Superior temporal gyrus (tissue), 1 donor: ENCODE results near the gene ACACB.

Experiments
- DNase-seq: peaks from one replicate; pipeline ENCODE4 v3.0.0-alpha.2; 2016; ENCODE audit errors: extremely low spot score

Gene ACACB

DNA sequence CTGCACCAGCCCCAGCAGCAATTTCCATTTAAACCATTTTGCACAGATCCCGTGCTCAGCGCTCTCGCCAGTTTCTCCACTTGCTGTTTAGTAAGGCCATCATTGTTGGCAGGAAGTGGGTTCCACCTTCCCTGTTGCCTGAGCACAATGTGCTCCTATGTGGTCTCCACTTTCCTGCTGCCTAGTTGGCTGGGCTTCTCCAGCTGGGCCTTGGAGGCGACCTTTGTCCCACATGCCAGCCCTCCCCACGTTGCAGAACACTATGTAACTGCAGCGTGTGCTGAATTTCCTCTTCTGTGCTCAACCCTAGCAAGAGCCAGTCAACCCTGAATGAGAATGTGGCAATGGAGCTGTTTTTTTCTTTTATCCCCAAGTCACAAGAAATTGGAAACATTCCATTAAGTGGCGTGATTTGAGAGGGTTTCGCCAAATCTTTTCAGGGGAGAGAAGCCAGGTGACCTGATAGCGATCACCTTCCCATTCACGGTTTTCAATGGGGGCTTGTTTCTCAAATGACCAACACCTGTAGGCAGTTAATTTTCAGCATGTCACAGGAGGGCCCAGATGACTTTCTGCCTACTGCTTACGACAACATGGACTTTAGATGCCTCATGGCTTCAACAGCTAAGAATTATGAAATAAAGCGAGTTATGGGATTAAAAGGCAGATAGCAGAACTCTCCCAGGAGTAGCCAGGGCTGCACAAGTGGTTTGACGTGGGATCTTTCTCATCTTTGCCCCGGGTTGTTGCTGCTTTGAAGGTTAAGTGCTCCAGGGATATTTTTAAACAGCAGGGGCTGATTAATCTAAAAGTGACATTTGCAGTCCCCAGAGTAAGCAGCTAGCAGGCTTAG lies at the start of gene ACACB:
Gene ACACB (plus strand): TSS at position 830 of the 853 bp plus-strand sequence. CDS start 22,819 bp downstream, outside the sequence.
- DNase-seq: peak; percentile 75

DNA sequence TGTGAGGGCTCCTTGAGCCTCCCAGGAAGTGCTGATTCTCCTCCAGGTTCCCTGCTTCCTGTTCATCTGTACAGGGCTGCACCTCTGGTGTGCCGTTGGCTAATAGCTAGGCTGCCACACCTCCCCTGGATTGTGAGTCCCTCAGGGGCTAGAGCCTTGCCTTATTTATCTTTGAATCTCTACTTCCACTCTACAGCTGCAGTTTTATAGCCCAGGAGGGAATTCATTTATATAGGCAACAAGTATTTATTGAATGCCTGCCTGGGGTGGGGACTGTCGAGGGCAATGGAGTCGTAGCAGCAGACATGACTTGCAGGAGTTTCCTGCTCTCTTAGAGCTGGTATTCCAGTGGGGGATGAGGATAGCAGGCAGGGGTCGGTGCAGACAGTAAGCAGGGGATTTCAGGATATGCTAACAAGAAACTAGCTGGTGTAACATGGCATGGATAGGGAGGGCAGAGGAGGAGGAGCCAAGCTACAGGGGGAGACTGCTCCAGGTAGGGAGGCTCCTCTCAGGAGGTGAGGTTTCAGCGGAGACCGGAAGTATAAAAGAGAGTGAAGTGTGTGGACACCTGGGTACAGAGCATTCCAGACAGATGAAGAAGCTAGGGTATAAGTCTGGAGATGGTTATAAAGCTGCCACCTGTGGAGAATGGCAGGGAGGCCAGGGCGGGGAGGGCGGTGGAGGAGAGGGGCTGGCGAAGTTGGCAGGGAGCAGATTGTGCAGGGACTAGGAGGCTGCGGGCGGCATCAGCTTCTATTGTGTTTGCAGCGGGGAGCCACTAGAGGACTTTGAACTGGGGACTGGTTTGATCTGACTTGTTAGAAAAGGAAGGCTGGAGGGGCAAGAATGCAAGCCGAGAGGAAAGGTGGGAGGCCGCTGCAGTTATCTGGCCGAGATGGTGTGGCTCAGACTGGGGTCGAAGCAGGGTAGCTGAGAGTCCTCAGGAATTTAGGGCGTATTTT lies 46.8 kb upstream of the ACACB start:
- DNase-seq: no peak

DNA sequence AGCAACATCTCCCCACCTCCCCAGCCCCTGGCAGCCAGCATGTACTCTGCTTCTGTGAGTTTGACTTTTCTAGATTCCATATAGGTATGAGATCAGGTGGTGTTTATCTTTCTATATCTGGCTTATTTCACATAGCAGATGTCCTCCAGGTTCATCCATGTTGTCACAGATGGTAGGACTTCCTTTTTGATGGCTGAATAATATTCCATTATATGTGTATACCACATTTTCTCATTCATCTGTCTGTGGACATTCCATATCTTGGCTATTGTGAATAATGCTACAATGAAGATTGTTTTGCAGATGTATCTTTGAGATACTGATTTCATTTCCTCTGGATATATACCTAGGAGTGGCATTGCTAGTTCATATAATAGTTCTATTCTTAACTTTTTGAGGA lies 41.5 kb upstream of the ACACB start:
- no peak for DNase-seq

DNA sequence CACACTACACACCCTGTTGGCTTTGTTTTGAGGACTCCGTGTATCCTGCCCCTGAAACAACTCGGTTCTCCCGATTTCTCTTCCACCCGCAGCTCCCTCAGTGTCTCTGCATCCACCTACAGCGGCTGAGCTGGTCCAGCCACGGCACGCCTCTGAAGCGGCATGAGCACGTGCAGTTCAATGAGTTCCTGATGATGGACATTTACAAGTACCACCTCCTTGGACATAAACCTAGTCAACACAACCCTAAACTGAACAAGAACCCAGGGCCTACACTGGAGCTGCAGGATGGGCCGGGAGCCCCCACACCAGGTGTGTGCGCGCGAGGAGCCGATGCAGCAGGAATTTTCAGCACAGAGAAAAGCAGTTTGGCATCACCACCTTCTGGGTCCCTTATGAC lies 33.6 kb upstream of the ACACB start:
- DNase-seq: peak; percentile 41

DNA sequence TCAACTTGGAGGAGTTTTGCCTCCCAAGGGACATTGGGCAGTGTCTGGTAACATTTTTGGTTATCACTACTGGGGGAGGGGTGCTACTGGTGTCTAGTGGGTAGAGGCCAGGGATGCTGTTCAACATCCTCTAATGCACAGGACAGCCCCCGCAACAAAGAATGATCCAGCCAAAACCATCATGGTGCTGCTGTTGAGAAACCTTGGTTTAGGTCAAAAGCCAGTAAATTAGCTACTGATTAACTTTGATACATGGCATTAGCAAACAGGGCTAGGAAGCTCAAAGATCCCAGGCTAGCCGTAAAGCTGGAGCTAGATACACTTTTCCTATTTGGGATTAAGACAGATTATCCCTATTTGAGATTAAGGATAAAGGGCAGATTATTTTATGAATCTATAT lies 32.0 kb upstream of the ACACB start:
- no peak for DNase-seq

DNA sequence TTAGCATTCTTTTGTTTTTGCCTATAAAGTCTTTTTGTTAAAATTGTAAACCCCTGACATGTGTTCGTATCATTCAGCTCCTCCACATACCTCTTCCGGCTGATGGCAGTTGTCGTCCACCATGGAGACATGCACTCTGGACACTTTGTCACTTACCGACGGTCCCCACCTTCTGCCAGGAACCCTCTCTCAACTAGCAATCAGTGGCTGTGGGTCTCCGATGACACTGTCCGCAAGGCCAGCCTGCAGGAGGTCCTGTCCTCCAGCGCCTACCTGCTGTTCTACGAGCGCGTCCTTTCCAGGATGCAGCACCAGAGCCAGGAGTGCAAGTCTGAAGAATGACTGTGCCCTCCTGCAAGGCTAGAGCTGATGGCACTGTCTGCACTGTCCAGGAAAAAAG lies 30.8 kb upstream of the ACACB start:
- no peak for DNase-seq

DNA sequence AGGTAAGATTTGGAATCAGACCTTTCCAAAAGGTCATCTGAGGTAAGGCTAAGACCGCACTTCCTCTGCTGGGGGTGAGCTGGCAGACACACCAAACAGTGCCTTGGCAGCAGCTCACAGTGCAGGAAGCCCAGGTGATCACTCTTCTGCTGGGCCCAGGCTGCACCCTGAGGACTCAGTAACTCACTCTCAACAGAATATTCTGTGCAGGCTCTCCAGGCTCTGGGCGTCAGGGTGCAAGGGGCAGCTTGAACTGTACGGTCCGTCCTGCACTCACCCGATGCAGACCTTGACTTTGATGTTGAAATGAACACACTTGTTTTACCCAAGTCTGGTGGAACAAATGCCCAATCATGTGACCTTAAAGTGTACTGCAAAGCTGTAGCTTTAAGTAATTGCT lies 29.1 kb upstream of the ACACB start:
- DNase-seq: peak; percentile 12

DNA sequence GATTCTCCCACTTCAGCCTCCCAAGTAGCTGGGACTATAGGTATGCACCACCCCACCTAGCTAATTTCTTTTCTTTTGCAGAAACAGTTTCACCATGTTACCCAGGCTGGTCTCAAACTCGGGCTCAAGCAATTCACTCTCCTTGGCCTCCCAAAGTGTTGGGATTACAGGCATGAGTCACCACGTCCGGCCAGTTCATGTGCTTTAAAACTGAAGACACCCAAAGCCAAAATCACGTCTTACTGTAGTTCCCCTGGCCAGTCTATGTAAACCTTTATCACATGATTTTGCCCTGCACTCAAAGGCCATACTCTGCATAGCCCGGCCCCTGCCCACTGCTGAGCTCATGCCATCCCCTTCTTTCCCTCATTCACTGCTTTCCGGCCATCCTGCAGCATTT lies 27.6 kb upstream of the ACACB start:
- DNase-seq: no peak

DNA sequence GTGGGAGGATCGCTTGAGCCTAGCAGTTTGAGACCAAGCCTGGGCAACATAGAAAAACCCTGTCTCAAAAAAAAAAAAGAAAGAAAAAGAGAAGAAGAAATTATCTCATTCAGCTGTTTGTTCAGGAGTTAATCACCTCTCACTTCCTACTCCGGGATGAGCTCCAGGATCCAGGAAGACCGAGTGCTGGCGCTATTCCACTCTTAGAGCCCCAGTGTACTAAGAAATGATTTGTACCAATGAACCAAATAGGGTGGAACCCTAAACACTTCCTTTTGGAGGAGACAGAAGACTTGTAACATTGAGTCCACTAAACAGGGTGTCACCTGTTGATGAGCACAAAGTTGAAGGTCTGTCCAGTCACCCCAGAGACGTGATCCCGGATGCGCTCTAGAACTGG lies 26.7 kb upstream of the ACACB start:
- DNase-seq: peak; percentile 8

DNA sequence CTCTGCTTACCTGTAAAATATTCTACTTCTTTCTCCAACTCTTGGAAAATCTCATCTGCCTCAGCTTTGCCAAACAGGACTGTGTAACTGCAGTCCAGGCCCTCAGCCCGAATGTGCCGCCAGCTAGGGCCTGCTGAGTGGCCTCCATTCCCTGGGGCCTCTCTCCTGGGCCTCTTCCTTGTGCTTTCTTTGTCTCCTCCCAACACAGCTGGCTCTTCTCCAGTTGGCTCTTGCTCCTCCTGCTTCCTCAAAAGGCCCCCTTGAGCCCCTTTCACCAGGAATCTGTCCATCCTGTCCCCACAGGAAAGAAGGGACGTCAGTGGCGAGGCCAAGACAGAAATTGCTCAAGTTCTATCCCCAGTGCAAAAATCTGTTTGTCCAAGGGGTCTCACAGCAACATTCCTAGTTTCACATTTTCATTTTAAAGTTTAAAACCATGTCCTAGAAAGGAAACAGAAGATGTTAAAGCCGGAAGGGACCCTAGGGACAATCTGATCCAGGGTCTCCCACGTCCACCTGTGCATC lies 23.8 kb upstream of the ACACB start:
- no peak for DNase-seq

DNA sequence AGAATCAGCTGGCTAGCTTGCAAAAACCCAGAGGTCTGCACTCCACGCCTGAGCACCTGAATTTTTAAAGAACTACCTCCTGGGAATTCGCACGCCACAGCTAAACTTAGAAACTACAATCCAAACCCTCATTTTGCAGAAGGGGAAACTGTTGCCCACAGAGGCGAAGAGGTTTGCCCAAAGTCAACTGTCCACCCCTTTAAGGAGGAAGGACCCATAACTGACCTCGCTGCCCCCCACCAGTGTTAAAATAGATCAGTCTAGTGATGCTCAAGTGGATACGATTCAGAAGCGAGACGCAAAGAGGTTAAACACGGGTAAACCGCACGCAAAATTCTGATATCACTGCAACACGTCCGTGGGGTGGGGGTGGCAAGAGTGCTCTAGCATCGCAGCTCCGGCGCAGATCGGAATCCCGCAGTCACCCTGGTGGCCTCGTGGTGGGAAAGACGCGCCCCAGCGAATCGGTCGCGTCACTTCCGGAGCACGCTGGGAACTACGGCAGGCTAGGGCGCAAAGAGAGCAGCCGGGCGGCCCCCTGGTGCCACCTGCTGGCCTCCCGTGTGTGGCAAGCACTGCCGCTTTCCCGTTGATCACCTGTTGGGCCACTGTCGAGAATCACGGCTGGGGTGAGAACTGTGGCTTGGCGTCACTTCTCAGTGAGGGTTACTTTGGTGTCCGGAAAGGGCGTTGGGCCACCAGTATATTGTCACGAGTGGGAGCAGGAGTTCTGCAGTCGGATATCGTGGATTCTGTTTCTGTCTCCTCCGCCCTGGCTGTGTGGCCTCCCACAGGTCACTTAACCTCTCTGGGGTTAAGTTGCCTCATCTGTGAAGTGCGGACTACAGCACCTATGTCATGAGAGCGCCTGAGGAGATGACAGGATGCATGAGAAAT lies 23.1 kb upstream of the ACACB start, which contains the start of gene ALKBH2:
Gene ALKBH2 (minus strand): TSS at position 451 of the 897 bp plus-strand sequence. CDS start 686 bp downstream, outside the sequence.
- DNase-seq: peak; percentile 96

DNA sequence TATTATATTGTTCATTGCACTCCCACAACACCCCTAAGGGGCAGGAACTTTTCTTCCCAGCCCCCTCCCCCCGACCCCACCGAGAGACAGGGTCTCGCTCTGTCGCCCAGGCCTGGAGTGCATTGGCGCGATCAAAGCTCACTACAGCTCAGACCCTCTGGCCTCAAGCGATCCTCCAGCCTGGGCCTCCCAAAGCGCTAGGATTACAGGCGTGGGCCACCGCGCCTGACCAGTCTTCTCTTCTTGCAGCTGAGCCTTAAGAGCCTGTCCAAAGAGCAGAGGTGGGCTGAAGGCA lies 19.3 kb upstream of the ACACB start:
- DNase-seq: no peak

DNA sequence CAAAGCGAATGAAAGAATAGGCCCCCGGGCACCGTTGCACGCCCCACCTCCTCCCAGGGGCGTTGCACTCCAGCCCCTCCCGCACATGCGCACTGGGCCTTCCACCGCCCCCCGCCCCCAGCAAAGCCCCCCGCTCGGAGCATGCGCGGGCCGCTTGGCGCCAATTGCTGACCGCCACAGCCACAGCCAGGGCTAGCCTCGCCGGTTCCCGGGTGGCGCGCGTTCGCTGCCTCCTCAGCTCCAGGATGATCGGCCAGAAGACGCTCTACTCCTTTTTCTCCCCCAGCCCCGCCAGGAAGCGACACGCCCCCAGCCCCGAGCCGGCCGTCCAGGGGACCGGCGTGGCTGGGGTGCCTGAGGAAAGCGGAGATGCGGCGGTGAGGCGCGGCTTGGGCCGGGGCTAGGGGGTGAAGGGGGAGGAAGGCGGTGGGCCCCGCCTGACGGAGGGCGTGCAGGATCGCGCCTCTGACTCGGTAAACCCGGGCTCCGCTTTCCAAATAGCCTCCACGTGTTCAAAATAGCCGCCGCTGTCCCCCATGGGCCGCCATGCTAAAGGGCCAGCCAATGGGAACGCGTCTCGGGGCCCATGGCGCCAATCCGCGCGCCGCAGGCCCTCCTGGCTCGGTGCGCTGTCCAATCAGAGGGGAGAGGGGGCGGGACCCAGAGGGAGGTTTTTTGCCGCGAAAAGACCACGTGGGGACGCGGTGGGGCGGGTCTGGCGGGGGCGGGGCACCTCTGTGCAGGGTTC lies 18.8 kb upstream of the ACACB start, which contains the start of gene UNG:
Gene UNG (plus strand): TSS at position 163 of the 748 bp plus-strand sequence. CDS start 83 bp downstream, at position 246.
- DNase-seq: peak; percentile 95

DNA sequence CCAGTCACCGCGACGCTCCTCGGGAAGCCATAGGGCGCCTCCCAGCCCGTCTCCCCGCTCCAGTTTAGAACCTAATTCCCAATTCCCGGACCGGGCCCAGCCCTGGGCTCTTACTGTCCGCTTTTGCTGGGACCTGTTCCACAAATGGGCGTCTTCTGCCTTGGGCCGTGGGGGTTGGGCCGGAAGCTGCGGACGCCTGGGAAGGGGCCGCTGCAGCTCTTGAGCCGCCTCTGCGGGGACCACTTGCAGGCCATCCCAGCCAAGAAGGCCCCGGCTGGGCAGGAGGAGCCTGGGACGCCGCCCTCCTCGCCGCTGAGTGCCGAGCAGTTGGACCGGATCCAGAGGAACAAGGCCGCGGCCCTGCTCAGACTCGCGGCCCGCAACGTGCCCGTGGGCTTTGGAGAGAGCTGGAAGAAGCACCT lies 18.2 kb upstream of the ACACB start:
- DNase-seq: peak; percentile 37

DNA sequence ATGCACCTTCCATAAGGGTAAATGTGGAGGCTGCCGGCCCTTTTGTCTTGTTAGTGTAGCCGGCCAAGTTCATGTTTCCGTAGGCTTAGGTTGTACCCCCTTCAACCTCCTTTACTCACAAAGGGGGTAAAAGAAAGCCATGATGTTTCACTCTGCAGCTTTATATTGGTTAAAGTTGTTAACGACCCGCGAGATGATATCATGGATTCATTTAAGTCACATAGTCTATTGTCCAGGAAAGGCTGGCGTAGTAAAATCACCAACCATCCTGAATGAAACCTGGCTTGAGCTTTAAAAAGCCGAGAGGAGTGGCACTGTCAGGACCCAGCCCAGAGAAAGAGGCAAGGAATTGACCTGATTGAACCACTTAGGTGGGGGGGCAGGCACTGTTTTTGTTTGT lies 17.7 kb upstream of the ACACB start:
- DNase-seq: no peak

DNA sequence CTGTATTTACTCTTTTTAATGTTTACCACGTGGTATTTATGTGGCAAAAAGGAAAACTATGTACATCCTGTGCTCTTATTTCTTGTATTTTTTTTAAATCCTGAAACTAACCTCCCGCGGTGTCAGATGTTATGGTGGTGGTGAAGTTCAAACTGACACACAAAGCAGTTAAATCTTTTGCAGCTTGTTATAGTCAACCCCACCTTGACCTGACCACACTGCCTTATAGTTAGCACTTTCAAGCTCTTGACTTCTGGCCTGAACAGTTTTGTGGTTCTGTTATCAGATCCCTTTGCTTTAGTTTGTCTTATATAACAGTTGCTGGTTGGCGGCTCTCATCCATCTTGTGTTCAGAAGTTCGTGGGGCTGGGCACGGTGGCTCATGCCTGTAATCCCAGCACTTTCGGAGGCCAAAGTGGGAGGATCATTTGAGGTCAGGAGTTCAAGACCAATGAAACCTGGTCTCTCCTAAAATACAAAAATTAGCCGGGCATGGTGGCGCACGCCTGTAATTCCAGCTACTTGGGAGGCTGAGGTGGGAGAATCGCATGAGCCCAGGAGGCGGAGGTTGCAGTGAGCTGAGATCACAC lies 16.9 kb upstream of the ACACB start:
- no peak for DNase-seq

DNA sequence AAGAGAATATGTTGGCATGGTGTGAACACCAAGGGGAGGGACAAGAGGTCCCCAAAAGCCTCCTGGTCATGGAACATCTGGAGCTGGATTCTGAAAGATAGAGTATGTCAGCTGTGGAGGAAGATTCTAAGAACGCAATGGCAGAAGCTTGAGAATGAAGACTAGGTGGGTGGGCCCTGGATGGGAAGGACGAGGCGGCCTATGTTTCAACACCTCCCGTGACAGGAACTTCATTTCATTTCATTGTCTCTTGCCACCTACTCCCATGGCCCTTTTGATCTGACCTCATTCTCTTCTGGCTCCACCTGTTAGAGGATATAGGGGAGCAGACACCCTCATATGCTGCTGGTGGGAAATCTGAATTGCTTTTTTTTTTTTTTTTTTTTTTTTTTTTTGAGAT lies 15.6 kb upstream of the ACACB start:
- DNase-seq: no peak

DNA sequence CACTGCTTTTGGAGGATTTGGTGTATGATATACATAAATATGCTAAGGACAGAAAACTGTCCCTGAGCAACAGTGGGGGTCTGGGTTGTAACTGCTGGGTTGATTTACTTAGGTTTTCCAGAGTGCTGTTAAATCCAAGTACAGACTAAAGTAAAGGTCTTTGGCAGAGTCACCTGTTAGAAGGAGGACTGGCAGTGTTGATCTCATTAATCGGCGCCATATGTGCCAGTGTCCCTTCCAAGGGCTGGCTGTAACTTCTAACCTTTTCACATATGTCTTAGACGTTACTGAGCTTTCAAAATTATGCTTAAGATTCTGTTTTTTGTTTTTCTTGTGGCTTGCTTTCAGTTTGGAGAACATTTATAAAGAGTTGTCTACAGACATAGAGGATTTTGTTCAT lies 13.9 kb upstream of the ACACB start:
- DNase-seq: no peak

DNA sequence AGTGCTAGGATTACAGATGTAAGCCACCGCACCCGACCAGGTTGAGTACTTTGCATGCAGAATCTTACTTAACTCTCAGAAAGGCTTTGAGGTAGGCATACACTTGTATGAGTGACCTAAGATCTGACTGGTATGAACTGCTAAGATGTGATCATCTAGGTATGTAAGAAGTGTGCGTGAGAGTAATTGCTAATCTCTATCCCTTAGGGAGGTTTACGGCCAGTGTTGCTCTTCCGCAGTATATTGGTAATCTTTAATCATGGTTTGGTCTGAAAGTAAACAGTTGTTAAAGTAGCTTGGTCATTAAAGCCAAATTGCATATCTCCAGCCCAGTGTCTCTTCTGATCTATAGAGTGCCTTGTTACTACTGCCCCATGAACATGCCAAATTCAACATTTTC lies 11.2 kb upstream of the ACACB start:
- DNase-seq: no peak

DNA sequence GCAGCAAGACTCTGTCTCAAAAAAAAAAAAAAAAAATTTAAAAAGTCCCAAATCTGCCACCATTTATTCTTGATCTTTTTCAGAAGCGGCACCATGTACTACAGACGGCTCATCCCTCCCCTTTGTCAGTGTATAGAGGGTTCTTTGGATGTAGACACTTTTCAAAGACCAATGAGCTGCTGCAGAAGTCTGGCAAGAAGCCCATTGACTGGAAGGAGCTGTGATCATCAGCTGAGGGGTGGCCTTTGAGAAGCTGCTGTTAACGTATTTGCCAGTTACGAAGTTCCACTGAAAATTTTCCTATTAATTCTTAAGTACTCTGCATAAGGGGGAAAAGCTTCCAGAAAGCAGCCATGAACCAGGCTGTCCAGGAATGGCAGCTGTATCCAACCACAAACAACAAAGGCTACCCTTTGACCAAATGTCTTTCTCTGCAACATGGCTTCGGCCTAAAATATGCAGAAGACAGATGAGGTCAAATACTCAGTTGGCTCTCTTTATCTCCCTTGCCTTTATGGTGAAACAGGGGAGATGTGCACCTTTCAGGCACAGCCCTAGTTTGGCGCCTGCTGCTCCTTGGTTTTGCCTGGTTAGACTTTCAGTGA lies 6.5 kb upstream of the ACACB start:
- peak; percentile 48 for DNase-seq
